Pancreas (tissue), 10 donors: ENCODE data around the gene LMTK2. TPM values are rescaled to one million over a fixed set of nuclear protein-coding genes. Genes with fewer than 3 reads are reported as not detected.

Source experiments
- ATAC-seq, 4 donors: fragments of 200-7000 bp; cut with Tn5 transposase; one replicate each; pipeline versions ENCODE4 v1.8.0 to v1.9.1; 2020; ENCODE audit warnings: mild to moderate bottlenecking in 4 of 4, moderate library complexity in 4 of 4
- DNase-seq, 6 donors: peaks; one replicate each; pipeline ENCODE4 v3.0.0-alpha.2; 2020
- FAIRE-seq: peaks from 2 replicates; lab custom pipeline; 2012; peaks lifted over from hg19 to GRCh38; lab: Jason Lieb, UNC
- H3K27ac ChIP-seq, 4 donors: fragments of 200-600 bp; sonication (generic); 1 replicate in 3 of 4; 2 replicates in 1 of 4; pipeline versions ENCODE4 v1.5.0 to v1.8.0; 2020
- H3K27me3 ChIP-seq, 4 donors: fragments of 200-600 bp; one replicate each; pipeline ENCODE4 v1.8.0; 2021
- H3K36me3 ChIP-seq, 3 donors: fragments of 200-600 bp; sonication (generic) in 1 of 3; one replicate each; pipeline versions ENCODE4 v1.5.0 to v1.8.0; 2020 to 2021
- H3K4me1 ChIP-seq, 3 donors: fragments of 200-600 bp; one replicate each; pipeline ENCODE4 v1.8.0; 2021
- H3K4me3 ChIP-seq, 4 donors: fragments of 200-600 bp; sonication (generic) in 2 of 4; one replicate each; pipeline versions ENCODE4 v1.5.0 to v1.8.0; 2020 to 2021
- H3K9me3 ChIP-seq, 4 donors: fragments of 200-600 bp; one replicate each; pipeline ENCODE4 v1.8.0; 2021
- WGBS, 2 donors: extraction: QIAGEN DNeasy Blood & Tissue Kit; methylation state at CpG; one replicate each; pipeline ENCODE4 v1.1.7; 2013; 5-methylcytosine and 5-hydroxymethylcytosine counted together
- intact Hi-C, 3 donors: fragments of 100-400 bp; cut with DNase I; formaldehyde crosslinking; loops; one replicate each; pipeline versions ENCODE4 v1.11.1 to v1.14.2; 2022
- polyA plus RNA-seq, 2 donors: library from polyadenylated mRNA; stranded (reverse); fragments of 200-250 nt; gene quantifications; one replicate each; pipeline ENCODE4 v1.2.3, GENCODE V29; 2013
- total RNA-seq, 6 donors: library from RNA; stranded (reverse); fragmentation: NEBNext Ultra II Directional in 4 of 6; extraction: Animal tissue kit (Norgen Biotek cat#: 25700) in 4 of 6; gene quantifications; one replicate each; pipeline versions ENCODE4 v1.2.1 to v1.2.4, GENCODE V29; 2021 to 2023
- TF ChIP-seq, protein P1 (sequence below), 4 donors: fragments of 200-600 bp; sonication (generic) in 3 of 4; IDR thresholded peaks; one replicate each; pipeline versions ENCODE4 v1.5.0 to v1.8.0; 2021; ENCODE audit warnings: antibody characterized with exemption in 4 of 4
- donor health status: healthy with polysubstance abuse.
- donor health status: DM: no; HTN: no; CAD: no; lungs with moderate emphysema.
- donor health status: DM: no; HTN: no; CAD: no.
- donor health status: control.
- donor health status: control.
- donor health status: Bipolar disorder and iron deficiency.
- donor health status: DM: yes; HTN: yes; CAD: no.
- donor health status: DM: no; HTN: no; CAD: no.
- donor health status: DM: no; HTN: no; CAD: no.
- donor health status: DM: yes; HTN: yes; CAD: no.

LMTK2 gene
- total and polyA plus RNA-seq, 8 donors: 5.9 to 20.0 (median 16.5) TPM

DNA sequence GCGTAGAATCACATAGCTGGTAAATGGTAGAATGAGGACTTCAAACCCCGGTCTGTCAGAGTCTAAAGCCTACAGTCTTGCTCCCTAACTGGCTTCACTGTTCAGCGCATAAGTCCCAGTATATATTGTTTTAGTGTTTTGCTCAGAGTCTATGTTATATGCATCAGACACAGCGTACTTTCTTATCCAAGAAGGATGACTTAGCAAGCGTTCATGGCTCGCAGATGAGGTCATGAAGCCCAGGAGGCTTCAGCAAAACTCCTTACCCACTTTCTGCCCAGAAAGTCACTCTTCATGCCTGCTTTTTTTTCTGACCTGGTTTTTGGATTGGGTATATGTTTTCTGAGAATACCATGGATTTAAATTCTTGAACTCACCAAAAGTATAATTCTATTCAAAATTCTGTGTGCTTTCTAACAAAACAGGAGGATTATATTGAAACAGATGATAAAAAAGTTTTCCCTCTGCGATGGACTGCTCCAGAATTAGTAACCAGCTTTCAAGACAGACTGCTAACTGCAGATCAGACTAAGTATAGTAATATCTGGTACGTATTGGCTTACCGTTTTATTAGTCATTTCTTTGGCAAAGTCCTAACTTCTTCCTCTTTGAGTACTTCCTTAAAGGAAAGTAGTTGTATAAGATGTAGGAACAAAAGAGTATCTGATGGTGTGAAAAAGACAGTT, 79.9 kb downstream of the LMTK2 start:
- Histone ChIP-seq H3K9me3 (no peaks in the 10 kb centered on the region), H3K36me3 (peaks cover 0 to under 1% (median 0%) of the 10 kb centered on the region in 3 donors), H3K4me1 (no peaks in the 10 kb centered on the region), H3K27ac (no peak overlapping the region), H3K4me3 (no peak overlapping the region), H3K27me3 (no peaks in the 10 kb centered on the region)
- intact Hi-C loops: no loop called here
- TF ChIP-seq, protein P1, sequence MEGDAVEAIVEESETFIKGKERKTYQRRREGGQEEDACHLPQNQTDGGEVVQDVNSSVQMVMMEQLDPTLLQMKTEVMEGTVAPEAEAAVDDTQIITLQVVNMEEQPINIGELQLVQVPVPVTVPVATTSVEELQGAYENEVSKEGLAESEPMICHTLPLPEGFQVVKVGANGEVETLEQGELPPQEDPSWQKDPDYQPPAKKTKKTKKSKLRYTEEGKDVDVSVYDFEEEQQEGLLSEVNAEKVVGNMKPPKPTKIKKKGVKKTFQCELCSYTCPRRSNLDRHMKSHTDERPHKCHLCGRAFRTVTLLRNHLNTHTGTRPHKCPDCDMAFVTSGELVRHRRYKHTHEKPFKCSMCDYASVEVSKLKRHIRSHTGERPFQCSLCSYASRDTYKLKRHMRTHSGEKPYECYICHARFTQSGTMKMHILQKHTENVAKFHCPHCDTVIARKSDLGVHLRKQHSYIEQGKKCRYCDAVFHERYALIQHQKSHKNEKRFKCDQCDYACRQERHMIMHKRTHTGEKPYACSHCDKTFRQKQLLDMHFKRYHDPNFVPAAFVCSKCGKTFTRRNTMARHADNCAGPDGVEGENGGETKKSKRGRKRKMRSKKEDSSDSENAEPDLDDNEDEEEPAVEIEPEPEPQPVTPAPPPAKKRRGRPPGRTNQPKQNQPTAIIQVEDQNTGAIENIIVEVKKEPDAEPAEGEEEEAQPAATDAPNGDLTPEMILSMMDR (IDR thresholded peaks at IDR 0.05): no peak
- 78 to 89% methylated on average over 9 of the region's 9 CpGs for WGBS, 2 donors
- peak; percentile 20 for FAIRE-seq
- no peak for DNase-seq
- ATAC-seq: peak in 3 of 4 donors; percentile 34 to 77 (median 54)

DNA sequence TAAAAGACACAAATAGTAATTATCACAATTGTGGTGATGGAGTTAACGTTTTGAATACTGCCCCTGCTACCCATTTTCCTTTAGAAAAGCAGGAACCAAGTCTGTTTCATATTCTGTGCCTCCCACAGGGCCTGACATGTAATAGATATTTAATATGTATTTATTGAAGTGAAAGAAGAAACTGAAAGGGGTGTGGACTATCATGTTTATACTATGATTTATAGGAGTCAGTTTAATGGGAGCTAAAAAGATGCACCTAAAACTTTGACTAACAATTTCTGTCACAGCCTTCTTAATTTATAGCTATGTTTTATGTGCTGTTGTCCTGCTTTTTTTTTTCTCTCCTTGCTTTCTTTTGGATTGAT, 80.5 kb downstream of the LMTK2 start:
- intact Hi-C loops: no loop called here
- FAIRE-seq (no peak), DNase-seq (no peak), ATAC-seq (no peak)
- Histone ChIP-seq H3K27ac (no peak overlapping the region), H3K9me3 (no peaks in the 10 kb centered on the region), H3K27me3 (no peaks in the 10 kb centered on the region), H3K4me3 (no peak overlapping the region), H3K36me3 (peaks cover 0 to 6% (median 0%) of the 10 kb centered on the region in 3 donors), H3K4me1 (no peaks in the 10 kb centered on the region)
- TF ChIP-seq, protein P1 (IDR thresholded peaks at IDR 0.05): no peak
- WGBS, 2 donors: 68 to 75% methylated on average over 1 of the region's 1 CpG

DNA sequence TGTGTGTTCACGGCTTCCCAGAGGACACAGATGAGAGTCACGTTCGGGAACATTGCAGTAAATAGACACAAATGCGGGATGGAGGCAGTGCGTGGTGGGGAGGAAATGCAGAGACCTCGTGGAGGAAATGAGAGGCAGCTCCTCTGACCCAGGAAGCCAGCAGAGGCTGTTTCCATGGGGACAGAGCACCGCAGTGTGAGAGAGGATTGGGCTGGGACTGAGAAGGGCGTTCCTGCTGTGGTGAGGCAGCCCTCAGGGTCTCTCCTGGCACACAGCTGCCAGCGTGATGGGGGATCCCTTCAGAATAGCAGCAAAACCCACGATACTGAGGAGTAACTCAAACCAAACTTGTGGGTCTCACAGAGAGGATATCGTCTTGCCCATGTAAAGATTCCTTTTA, 82.9 kb downstream of the LMTK2 start:
- peaks cover 4 to 28% (median 5%) of the 10 kb centered on the region in 3 donors for H3K36me3 ChIP-seq
- TF ChIP-seq, protein P1 (IDR thresholded peaks at IDR 0.05): no peak
- no peaks in the 10 kb centered on the region for H3K4me1 ChIP-seq
- FAIRE-seq (no peak), DNase-seq (no peak), ATAC-seq (no peak)
- no peak overlapping the region for H3K27ac ChIP-seq
- WGBS, 2 donors: 93 to 97% methylated on average over 11 of the region's 11 CpGs
- intact Hi-C loops: no loop called here
- H3K27me3 ChIP-seq: no peaks in the 10 kb centered on the region
- H3K9me3 ChIP-seq: no peaks in the 10 kb centered on the region
- H3K4me3 ChIP-seq: no peak overlapping the region

DNA sequence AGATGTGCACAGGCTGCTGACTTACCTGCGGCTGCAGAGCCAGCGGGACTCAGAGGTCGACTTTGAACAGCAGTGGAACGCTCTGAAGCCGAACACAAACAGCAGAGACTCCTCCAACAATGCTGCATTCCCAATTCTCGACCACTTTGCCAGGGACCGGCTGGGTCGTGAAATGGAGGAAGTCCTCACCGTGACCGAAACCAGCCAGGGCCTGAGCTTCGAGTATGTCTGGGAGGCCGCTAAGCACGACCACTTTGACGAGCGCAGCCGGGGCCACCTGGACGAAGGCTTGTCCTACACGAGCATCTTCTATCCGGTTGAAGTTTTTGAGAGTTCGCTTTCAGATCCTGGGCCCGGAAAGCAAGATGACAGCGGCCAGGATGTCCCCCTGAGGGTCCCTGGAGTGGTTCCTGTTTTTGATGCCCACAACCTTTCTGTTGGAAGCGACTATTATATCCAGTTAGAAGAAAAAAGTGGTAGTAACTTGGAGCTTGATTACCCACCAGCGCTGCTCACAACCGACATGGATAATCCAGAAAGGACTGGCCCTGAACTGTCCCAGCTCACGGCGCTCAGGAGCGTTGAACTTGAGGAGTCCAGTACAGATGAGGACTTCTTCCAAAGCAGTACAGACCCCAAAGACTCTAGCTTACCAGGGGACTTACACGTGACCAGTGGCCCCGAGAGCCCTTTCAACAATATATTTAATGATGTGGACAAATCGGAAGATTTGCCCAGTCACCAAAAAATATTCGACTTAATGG, 85.2 kb downstream of the LMTK2 start:
- H3K36me3 ChIP-seq: peaks cover 4 to 38% (median 5%) of the 10 kb centered on the region in 3 donors
- H3K27me3 ChIP-seq: no peaks in the 10 kb centered on the region
- H3K4me3 ChIP-seq: no peak overlapping the region
- TF ChIP-seq, protein P1 (IDR thresholded peaks at IDR 0.05): no peak
- WGBS, 2 donors: 93 to 95% methylated on average over 32 of the region's 32 CpGs
- H3K27ac ChIP-seq: no peak overlapping the region
- DNase-seq: no peak
- FAIRE-seq: no peak
- no peaks in the 10 kb centered on the region for H3K9me3 ChIP-seq
- intact Hi-C loops: no loop called here
- no peaks in the 10 kb centered on the region for H3K4me1 ChIP-seq
- no peak for ATAC-seq
